HEK293 (cell line): ENCODE measurements around the gene XKRX.

Experiments
- CTCF ChIP-seq: fragments of 450-650 bp; formaldehyde crosslinking; IDR thresholded peaks from 2 replicates; pipeline ENCODE4 v1.5.1; 2016; ENCODE audit warnings: missing biosample characterization, missing genetic modification characterization
- PRDM4 ChIP-seq: fragments of 450-650 bp; formaldehyde crosslinking; IDR thresholded peaks from 2 replicates; pipeline ENCODE4 v1.5.1; 2017; ENCODE audit warnings: missing biosample characterization, missing genetic modification characterization
- RBAK ChIP-seq: fragments of 450-650 bp; formaldehyde crosslinking; IDR thresholded peaks from 2 replicates; pipeline ENCODE4 v1.5.1; 2016; ENCODE audit warnings: missing biosample characterization, missing genetic modification characterization
- REST ChIP-seq: fragments of 450-650 bp; formaldehyde crosslinking; IDR thresholded peaks from 2 replicates; pipeline ENCODE4 v1.5.1; 2016; ENCODE audit warnings: missing biosample characterization, missing genetic modification characterization
- ZBTB26 ChIP-seq: fragments of 450-650 bp; formaldehyde crosslinking; optimal IDR thresholded peaks from 2 replicates; pipeline ENCODE3; 2016; ENCODE audit warnings: missing biosample characterization, mild to moderate bottlenecking, missing genetic modification characterization
- ZNF148 ChIP-seq: fragments of 450-650 bp; formaldehyde crosslinking; IDR thresholded peaks from 2 replicates; pipeline ENCODE4 v1.5.0; 2017; ENCODE audit warnings: missing biosample characterization, missing genetic modification characterization, borderline replicate concordance
- ZNF211 ChIP-seq: fragments of 450-650 bp; formaldehyde crosslinking; IDR thresholded peaks from 2 replicates; pipeline ENCODE4 v1.5.1; 2016; ENCODE audit warnings: low read depth, missing biosample characterization, missing genetic modification characterization
- ZNF341 ChIP-seq: fragments of 450-650 bp; formaldehyde crosslinking; IDR thresholded peaks from 2 replicates; pipeline ENCODE4; 2016; ENCODE audit warnings: low read depth, missing biosample characterization, missing genetic modification characterization
- ZNF549 ChIP-seq: fragments of 450-650 bp; IDR thresholded peaks from 2 replicates; pipeline ENCODE4 v1.5.1; 2018; ENCODE audit warnings: missing biosample characterization, missing genetic modification characterization, mild to moderate bottlenecking, inconsistent platforms, moderate library complexity
- ZNF610 ChIP-seq: fragments of 450-650 bp; formaldehyde crosslinking; IDR thresholded peaks from 2 replicates; pipeline ENCODE4 v1.5.1; 2016; ENCODE audit warnings: missing biosample characterization, missing genetic modification characterization, borderline replicate concordance

GRCh38 chrX:100904433-100904832, 24.3 kb downstream of the XKRX start:
- TF ChIP-seq PRDM4 = no peak
- TF ChIP-seq CTCF (tag by site-specific recombination) = no peak
- TF ChIP-seq REST (tag by site-specific recombination) = no peak
- no peak for TF ChIP-seq ZNF610
- TF ChIP-seq ZNF148 (tag by site-specific recombination) = no peak
- TF ChIP-seq ZBTB26 = no peak
- TF ChIP-seq RBAK (tag by site-specific recombination) = no peak
- no peak for TF ChIP-seq ZNF341 (tag by site-specific recombination)
- no peak for TF ChIP-seq ZNF211 (tag by site-specific recombination)
- TF ChIP-seq ZNF549 = no peak
